GM19395 (cell line): ENCODE results near the gene MROH9.
A peak's percentile ranks its signal among the peaks of the same experiment; 100 is the strongest.

Experiments
- ATAC-seq: cut with Tn5 transposase; IDR thresholded peaks from one replicate; pipeline ENCODE4 v1.9.1; 2021; ENCODE audit warnings: mild to moderate bottlenecking, moderate library complexity; ENCODE audit not compliant: unreplicated experiment

The MROH9 gene

GRCh38 chr1:170967042-170967910, 31.9 kb downstream of the MROH9 start:
- ATAC-seq: peak; percentile 83

- ATAC-seq: no peak
These were observed 34.9 kb downstream of the MROH9 start for GRCh38 chr1:170970256-170970655.

GRCh38 chr1:170978371-170978910, 43.1 kb downstream of the MROH9 start:
- ATAC-seq: no peak

DNA sequence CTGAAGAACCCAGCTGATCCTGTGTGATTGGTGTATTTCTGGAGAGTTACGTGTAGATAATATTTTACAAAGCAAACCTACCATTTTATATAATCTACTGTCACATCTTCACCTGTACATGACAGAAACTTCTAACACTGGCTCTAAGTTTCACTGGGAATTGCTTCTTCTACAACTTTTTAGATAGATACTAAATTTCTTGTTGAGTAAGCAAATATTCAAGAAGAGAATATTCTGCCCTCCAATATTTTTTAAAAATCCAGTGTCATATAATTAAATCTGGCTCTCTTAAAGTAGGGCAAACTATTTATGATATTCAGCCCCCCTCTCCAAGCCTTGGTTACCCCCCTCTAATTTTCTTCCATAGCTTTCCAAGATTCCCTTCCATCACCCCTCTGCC, 50.1 kb downstream of the MROH9 start:
- ATAC-seq: no peak

DNA sequence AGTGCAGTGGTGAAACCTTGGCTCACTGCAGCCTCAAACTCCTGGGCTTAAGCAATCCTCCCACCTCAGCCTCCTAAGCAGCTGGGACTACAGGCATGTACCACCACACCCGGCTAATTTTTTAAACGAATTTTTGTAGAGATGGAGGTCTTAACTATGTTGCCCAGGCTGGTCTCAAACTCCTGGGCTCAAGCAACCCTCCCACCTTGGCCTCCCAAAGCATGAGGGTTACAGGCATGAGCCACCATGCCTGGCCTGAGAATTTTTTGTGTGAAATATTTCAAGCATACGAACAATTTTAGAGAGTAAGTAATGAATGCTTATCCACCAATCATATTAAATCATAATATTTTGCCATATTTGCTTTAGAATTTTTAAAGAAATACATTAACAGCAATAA, 51.6 kb downstream of the MROH9 start:
- no peak for ATAC-seq

GRCh38 chr1:170987424-170987823, 52.1 kb downstream of the MROH9 start:
- no peak for ATAC-seq

DNA sequence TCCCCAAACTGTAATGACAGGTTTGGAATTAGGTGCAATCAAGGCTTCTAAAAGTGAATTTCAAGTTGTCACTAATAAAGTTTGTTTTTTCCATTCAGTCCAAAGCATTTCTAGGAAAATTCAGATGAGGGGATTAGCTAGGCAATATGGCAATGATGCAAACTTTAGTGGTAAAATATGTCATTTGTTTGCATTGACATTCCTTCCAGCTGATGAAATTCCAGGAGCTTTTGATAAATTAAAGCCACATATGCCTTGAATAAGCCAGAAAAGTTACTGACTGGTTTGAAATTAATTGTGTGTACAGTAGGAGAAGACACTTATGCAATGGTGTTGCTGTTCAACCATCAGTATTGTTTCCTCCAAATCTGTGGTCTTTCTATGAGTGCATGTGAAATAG, 57.8 kb downstream of the MROH9 start:
- no peak for ATAC-seq

DNA sequence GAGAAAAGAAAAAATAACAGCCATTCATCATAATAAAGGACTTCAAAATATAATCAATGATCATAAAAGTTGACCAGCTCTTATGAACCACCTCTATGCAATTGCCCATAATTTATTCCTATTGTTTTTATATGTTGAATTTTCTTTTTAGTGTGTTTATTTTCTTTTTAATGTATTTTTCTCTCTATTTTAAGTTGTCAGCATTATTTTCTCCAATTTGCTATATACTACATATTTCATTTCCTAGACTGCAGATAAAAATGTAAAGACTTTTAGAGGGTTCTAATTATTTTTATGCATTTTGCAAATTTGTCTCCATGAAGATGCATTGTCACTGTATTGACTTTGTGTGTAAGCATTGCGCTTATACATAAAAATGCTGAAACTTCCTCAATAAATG, 58.4 kb downstream of the MROH9 start:
- no peak for ATAC-seq

DNA sequence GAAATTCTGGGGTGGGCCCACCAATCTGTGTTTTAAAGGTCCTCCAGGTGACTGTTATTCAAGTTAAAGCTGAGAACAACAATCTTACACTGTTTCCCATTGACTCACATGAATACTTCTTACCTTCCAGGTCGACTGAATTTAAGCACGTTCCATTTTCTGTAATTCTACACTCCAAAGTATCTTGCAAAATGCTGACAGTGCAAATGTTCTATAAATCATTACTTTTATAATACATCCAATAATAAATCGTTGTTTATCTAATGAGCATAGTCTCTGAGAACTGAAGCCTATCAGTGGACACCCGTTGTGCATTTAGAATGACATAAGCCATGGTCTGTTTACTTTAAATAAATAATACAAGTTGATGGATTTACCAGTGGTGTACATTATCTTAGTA, 79.5 kb downstream of the MROH9 start:
- no peak for ATAC-seq

- no peak for ATAC-seq
These were observed 82.1 kb downstream of the MROH9 start for GRCh38 chr1:171017426-171017825.

DNA sequence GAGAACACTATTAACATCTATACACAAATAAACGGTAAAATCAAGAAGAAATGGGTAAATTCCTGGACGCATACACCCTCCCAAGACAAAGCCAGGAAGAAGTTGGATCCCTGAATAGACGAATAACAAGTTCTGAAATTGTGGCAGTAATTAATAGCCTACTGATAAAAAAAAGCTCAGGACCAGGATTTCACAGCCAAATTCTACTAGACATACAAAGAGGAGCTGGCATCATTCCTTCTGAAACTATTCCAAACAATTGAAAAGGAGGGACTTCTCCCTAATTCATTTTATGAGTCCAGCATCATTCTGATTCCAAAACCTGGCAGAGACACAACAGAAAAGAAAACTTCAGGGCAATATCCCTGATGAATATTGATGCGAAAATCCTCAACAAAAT, 84.6 kb downstream of the MROH9 start:
- no peak for ATAC-seq

DNA sequence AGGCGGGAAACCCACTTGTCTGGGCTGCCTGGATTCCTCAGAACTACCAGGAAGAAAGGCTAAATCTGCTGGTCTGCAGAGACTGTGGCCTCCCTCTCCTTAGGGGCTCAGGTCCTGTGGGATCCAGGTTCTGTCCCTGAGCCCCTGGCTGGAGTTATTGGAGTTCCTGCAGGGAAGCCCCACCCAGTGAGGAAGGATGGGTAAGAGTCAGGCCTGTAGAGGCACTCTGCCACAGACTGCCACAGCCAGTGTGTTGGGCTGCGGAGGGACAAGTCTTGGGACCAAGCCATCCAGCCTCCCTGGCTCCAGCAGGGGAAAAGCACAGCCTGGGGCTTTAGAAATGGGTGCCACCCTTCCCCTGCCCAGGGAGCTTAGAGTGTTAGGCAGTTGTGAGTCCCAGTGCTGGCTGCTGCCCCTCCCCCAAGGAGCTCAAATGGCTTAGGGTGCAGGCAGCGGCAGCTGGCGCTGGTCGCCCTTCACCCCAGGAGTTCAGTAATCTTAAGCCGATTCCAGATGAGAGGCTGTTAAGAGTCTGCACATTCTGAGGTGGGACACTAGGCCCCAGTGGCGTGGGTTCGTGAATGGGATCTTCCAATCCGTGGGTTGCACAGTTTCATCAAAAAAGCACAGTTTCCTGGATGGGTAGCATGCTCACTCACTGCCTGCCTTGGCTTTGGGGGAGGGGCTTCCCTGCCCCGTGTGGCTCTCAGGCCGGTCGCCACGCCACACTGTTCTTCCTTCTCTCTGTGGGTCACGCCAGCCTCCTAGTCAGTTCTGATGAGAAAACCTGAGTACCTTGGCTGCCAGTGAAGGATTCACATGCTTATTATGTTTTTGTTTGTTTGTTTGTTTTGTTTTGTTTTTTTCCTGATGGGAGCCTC, 97.7 kb downstream of the MROH9 start:
- no peak for ATAC-seq

DNA sequence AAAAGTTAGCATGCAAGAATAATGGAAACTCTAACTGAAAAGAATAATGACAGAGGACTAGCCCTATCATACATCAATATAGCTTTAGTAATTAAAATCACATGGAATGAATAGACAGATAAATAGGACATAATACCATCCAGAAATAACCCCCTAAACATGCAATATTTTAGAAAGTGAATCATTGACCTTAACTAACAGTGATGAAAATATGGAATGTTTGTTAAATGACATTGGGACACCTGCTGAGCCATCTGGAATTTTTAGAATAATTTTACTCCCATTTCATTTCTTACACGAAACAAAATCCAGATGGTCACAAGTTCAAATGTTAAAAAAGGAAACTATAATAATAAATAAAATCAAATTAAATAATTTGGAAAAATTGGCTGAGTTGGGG, 102.3 kb downstream of the MROH9 start:
- ATAC-seq: no peak

- ATAC-seq: no peak
These were observed 103.0 kb downstream of the MROH9 start for GRCh38 chr1:171038284-171038683.

DNA sequence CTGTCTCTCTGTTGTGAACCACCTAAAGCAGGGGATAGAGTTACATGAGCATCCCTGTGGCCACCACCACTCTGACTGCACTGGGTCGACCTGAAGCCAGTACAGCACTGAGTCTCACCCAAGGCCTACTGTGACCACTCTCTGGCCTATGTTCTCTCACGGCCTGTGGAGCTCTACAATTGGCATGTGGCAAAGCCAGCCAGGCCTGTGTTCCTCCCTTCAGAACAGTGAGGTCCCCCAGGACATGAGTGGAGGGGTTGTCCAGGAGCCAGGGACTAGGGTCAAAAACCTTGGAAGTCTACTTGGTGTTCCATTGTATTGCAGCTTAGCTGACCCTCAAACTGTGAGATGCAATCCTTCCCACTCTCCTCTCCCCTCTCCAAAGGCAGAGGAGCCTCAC, 112.7 kb downstream of the MROH9 start:
- ATAC-seq: no peak

- ATAC-seq: no peak
These were observed 117.6 kb downstream of the MROH9 start for GRCh38 chr1:171052977-171053376.

DNA sequence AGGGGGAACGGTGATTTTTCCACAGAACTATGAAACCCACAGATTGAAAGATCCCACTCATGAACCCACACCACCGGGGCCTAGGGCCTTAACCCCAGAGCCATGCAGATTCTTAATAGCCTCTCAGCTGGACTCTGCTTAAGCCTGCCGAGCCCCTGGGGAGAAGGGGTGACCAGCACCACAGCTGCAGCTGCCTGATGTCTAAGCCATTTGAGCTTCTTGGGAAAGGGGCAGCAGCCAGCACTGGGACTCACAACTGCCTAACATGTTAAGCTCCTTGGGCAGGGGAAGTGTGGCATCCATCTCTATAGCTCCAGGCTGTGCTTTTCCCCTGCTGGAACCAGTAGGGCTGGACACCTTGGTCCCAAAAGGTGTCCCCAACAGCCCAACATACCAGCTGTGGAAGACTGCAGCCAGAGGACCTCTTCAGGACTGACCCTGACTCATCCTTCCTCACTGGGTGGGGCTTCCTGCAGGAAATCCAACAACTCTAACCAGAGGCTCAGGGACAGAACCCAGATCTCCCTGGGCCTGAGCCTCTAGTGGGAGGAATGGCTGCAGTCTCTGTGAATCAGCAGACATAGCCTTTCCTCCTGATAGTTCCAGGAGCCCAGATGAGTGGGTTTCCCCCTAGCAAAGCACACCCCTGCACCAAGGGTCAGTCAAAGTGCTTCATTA, 120.8 kb downstream of the MROH9 start:
- no peak for ATAC-seq

- no peak for ATAC-seq
These were observed 126.2 kb downstream of the MROH9 start for GRCh38 chr1:171061425-171062143.

DNA sequence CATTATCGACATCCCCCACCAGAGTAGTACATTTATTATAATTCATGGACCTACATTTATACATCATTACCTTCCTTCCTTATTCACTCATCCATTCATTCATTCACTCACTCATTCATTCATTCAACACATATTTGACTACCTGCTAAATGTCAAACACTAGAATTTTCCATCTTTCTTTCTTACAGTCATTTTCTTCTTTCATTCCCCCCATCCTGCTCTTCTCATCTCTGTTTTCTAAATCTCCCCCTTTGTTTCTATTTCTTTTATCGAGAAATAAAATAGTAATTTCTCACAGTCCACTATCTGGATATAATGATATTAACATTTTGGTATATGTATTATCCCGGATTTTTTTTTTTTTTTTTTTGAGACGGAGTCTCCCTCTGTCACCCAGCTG, 127.6 kb downstream of the MROH9 start:
- no peak for ATAC-seq

GRCh38 chr1:171075041-171075440, 139.7 kb downstream of the MROH9 start:
- ATAC-seq: no peak
